Retina (tissue), 1 donor: ENCODE results near the gene ZNF544.
A peak's percentile ranks its signal among the peaks of the same experiment; 100 is the strongest.
"Not testable (repeated sequence)": the region's sequence is repeated elsewhere in the genome, so short reads cannot be mapped to it uniquely, and the experiment has no call there.

Experiments used
- DNase-seq: peaks from one replicate; pipeline ENCODE4 v3.0.0-alpha.2; 2016

The ZNF544 gene

DNA sequence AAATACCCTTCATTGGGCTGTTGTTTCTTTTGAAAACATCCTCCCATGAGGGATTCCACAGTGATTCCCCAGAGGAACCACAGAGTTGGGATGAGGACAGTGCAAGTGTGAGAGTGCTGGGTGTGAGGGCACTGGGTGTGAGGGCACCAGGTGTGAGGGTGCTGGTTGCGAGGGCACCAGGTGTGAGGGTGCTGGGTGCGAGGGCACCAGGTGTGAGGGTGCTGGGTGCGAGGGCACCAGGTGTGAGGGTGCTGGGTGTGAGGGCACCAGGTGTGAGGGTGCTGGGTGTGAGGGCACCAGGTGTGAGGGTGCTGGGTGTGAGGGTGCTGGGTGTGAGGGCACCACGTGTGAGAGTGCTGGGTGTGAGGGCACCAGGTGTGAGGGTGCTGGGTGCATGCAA, 29.5 kb downstream of the ZNF544 start:
- DNase-seq = not testable (repeated sequence)

DNA sequence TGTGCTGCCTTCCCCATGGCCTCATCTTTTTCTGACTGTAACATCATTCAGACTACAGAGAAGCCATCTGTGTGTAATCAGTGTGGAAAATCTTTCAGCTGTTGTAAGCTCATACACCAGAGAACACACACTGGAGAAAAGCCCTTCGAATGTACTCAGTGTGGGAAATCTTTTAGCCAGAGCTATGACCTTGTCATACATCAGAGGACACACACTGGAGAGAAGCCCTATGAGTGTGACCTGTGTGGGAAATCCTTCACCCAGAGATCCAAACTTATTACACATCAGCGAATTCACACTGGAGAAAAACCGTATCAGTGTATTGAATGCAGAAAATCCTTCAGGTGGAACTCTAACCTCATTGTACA, 32.9 kb downstream of the ZNF544 start:
- DNase-seq = no peak

DNA sequence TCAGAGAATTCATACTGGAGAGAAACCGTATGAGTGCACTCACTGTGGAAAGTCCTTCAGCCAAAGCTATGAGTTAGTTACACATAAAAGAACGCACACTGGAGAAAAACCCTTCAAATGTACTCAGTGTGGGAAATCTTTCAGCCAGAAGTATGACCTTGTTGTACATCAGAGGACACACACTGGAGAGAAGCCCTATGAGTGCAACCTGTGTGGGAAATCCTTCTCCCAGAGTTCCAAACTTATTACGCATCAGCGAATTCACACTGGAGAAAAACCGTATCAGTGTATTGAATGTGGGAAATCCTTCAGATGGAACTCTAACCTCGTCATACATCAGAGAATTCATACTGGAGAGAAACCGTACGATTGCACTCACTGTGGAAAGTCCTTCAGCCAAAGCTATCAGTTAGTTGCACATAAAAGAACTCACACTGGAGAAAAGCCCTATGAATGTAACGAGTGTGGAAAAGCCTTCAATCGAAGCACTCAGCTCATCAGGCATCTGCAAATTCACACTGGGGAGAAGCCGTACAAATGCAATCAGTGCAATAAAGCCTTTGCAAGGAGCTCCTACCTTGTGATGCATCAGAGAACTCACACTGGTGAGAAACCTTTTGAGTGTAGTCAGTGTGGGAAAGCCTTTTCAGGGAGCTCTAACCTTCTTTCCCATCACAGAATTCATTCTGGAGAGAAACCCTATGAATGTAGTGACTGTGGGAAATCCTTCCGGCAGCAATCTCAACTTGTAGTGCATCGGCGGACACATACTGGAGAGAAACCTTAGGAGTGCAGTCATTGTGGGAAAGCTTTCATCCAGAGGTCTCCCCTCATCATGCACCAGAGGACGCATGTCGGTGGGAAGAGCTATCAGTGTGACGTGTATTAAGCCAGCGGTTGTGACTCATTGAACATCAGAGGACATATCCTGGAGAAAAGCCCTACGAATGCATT, 33.5 kb downstream of the ZNF544 start:
- DNase-seq = no peak

DNA sequence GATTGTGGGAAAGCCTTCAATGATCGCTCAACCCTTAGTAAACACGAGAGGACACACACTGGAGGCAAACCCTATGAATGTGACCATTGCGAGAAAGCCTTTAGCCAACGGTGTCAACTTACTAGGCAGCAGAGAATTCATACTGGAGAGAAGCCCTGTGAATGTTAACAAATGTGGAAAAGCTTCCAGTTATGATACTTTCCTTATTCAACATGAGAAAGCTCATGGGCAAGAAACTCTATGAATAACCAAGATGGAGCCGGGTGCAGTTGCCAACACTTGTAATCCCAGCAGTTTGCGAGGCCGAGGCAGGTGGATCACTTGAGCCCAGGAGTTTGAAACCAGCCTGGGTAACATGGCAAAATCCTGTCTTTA, 34.2 kb downstream of the ZNF544 start:
- DNase-seq = no peak

DNA sequence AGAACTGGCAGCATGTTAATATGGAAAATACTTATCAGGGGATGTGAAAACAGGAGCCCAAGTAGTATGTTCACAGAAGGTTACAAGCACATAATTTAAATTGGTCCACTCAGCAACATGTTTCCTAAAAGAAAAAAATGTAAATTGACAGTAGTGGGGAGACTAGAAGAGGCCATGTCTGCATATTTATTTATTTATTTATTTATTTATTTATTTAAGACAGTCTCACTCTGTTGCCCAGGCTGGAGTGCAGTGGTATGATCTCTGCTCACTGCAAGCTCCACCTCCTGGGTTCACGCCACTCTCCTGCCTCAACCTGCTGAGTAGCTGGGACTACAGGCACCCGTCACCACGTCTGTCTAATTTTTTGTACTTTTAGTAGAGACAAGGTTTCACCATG, 36.4 kb downstream of the ZNF544 start:
- no peak for DNase-seq

DNA sequence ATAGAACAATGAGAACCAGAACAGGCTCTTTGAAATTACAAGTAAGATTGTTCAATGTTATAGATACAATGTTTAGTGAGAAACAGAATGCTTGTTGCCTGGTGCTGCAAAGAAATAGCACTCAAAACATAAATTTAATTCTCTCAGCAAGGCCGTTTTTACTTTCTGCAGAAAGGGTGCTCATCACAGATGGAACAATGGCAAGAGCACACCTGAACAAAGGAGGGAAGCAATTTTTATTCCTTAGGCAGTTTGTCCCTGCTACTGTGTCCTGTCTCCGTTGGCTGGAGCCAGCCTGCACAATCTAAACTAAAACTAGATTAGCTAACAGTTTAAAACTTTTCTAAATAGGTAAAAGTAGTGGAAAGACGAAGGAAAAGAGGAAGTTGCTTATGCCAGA, 39.6 kb downstream of the ZNF544 start:
- no peak for DNase-seq

DNA sequence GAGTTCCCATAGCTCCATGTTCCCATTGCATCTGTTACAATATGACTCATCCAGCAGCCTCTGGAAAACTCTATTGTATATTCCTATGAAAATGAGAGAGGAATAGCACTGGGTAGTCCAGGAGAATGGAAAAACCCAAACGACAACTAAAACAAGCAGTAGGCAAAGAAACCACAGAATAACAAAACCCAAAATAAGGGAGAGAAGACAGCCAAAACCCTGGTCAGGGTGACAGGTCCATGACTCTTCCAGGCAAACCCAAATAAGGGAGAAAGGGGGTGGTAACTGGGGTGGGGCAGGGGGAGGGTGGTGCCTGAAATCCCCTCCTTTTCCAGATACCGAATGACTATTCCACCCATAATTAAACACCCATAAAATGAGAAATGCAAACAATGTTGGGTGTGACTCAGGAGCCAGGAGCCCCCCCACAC, 46.1 kb downstream of the ZNF544 start:
- no peak for DNase-seq

DNA sequence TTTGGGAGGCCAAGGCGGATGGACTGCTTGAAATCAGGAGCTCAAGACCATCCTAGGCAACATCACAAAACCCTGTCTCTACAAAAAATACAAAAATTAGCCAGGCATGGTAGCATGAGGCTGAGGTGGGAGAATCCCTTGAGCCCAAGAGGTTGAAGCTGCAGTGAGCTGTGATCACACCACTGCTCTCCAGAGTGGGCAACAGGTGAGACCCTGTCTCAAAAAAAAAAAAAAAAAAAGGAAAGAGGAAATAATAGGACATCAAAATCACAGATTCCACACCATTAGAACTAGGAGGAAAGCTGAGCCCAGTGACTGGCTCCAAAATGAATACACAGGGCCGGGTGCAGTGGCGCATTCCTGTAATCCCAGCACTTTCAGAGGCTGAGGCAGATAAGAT, 46.9 kb downstream of the ZNF544 start:
- no peak for DNase-seq

DNA sequence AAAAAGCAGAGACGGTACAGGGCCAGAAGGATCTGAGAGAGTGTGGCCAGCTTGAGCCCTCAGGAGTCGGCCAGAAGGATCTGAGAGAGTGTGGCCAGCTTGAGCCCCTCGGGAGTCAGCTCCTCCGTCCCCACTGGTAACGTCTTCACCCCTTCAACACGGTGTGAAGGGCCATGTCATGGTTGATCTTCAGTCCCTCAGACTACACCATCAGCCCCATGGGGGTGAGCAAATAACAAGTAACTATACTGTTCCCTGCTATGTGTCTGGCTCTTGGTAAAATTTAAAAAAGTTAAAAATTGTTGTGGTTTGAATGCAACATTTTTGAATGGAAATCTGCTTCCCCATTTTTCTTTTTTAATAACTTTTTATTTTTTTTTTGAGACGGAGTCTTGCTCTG, 48.5 kb downstream of the ZNF544 start:
- DNase-seq = no peak

DNA sequence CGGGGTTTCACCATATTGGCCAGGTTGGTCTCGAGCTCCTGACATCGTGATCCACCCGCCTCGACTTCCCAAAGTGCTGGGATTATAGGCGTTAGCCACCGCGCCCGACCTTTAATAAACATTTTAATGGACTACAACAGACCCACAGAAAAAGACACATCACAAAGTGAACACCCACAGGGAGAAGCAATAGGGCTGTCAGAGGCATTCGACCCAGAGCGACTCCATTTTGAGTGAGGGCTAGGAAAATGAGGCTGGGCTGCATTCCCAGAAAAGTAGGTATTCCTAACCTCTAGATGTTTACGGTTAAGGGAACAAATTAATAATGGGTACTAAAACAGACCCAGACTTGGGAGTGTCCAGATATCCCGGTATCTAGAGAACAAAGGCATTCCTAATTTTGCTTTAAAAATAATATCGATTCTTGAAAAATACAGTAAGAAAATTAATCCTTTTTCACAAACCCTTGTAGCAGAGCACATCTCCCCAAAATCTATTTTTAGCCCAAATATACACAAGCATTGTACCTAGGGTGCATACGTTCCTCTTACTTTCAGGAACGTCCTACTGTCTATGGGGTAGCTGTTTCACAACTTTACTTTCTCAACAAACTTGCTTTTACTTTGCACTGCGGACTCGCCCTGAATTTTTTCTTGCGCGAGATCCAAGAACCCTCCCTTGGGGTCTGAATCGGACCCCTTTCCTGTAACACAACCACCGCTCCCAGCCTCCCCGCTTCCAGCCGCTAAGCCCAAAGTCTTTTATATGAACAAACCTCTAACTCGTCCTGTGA, 49.2 kb downstream of the ZNF544 start:
- no peak for DNase-seq

DNA sequence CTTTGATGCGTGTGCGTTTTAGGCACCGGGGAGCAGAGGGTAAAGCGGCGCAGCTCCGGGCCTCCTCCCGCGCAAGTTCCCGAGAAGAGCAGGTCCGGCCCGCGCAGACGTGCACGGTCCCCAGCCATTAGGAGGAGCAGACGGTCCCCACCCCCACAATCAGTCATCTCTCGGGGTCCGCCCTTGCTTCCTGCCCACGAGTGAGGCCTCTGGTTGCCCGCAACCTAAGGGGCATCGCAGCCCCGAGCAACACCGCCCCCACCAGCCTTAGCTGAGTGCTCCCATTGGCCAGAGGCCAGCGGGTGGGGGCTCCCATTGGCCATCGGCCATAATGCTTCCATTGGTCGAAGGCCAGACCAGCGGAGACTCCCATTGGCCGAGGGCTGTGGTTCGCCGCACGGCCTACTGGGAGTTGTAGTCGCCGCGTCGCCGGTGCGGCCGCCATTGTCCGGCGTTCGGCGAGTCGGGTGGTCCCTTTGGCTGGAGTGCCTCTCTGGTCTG, 49.9 kb downstream of the ZNF544 start, which contains the start of gene ZNF8:
TSS of gene ZNF8 (plus strand) at position 415 of the 501 bp plus-strand sequence. CDS start 127 bp downstream, outside the sequence.
- peak; percentile 97 for DNase-seq

DNA sequence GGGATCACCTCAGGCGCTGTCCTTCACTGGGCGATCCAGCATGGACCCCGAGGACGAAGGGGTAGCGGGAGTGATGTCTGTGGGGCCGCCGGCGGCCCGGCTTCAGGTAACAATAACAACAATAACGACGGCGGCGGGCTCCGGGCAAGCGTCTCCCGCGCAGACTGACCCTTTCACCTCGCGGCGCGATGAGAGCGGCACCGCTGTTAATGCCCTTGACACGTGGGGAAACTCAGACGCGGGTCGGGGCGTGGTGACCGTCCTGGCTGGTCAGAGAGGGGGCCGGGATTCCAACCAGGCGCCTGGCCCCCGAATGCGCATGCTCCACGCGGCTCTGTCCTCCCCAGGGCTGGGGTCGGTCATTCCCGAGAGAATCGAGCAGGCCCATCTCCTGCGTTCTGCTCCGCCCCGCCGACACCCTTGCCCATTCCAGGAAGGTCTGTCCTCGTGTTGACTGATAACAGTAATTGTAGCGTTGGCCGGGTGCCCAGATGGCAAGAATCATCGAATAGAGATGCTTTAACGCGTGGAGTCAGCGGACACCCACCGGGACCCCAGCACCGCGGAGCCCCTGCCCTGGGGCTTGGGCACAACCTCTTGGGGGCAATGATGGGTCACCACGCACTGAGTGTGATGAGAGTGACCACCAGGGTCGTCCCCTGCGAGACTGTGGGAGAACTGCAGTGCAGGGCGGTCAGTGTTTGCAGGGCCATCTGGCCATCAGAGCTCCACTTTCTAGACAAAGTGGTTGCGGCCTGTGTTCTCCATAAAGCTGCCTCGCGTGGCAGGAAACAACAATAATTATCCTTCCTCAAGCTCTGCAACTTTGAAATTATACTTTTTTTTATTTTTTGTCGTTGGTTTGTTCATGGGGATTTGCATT, 50.6 kb downstream of the ZNF544 start:
- DNase-seq = no peak

DNA sequence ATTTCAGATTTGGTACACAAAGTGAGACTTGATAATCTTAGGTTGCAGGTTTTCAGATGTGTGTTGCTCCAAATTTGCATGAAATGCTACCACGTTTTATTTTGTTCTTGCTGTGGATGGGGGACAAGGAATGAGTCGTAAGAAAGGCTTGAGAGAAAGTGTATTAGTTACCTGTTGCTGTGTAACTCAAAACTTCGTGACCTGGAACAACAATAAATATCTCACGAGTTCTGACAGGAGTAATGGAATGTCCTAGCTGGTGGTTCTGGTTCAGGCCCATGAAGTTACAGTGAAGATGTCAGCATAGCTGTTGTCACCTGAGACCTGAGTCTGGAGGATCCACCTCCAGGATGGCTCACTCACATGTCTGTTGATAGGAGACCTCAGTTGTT, 51.2 kb downstream of the ZNF544 start:
- DNase-seq = no peak

DNA sequence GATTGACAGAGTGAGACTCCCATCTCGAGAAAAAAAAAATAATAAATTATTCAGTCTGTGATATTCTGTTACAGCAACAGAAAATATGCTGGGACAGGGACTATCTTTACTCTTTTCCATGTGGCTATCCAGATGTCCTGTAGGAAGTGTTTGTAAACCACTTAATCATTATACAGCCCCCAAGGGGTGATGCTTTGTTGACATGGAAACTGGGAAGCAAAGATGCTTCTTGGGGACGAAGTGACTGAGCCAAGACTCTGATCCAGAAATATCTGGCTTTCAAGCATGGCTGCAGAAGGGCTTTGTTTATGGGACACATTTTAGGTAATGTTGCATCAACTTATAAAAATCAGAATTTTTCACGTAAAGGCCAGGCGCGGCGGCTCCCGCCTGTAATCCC, 55.5 kb downstream of the ZNF544 start:
- DNase-seq = no peak

DNA sequence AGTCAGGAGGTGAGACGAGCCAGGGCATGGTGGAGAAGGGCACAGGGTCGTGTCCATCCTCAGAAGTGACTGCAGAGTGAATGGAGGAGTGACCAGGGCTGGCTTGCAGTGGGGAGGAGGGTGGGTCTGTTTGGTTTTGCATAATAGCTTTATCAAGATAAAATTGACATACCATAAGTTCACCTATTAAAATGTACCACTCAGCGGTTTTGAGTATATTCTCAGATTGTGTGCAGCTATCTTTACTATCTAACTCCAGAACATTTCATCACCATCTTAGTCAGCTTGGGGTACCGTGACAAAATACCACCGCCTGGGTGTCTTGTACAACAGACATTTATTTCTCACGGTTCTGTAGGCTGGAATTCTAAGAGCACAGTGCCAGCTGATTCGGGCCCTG, 63.2 kb downstream of the ZNF544 start:
- DNase-seq = no peak

DNA sequence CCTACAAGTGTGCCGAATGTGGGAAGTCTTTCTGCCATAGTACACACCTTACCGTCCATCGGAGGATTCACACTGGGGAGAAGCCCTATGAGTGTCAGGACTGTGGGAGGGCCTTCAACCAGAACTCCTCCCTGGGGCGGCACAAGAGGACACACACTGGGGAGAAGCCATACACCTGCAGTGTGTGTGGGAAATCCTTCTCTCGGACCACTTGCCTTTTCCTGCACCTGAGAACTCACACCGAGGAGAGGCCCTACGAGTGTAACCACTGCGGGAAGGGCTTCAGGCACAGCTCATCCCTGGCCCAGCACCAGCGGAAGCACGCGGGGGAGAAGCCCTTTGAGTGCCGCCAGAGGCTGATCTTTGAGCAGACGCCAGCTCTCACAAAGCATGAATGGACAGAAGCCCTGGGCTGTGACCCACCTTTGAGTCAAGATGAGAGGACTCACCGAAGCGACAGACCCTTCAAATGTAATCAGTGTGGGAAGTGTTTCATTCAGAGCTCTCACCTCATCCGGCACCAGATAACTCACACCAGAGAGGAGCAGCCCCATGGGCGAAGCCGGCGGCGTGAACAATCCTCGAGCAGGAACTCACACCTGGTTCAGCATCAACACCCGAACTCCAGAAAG, 66.1 kb downstream of the ZNF544 start:
- DNase-seq = no peak

DNA sequence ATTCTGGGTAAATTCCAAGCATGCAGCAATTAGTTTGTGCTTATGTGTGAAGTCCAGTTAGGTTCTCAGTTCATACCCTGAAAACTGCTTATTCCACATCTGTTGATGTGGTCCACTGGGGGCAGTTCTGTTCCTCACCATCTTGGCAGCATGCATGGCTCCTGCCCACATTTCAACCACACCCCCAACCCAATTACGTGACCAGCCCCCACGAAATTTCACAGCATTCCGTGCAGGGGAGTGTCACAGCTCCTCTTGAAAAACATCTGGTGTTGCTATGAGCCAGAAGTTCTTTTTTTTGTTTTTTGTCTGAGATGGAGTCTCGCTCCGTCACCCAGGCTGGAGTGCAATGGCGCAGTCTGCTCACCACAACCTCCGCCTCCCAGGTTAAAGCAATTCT, 67.4 kb downstream of the ZNF544 start:
- DNase-seq = no peak

DNA sequence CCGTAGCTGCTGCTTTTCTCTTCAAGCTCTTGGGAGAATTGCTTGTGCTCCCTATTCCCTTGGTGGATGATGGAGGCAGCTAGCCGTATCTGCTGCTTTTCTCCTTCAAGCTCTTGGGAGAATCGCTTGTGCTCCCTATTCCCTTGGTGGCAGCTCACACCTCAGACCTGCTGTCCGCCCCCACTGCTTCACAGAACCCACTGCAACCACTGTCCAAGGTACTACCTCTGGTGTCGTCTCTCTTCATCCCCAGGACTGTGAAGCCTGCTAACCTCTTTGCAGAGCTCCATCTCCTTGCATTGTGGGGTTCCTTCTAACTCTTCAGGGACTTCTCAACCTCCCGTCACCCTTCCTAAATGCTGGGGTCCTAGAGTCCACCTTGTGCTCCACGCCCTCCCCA, 71.9 kb downstream of the ZNF544 start:
- no peak for DNase-seq

DNA sequence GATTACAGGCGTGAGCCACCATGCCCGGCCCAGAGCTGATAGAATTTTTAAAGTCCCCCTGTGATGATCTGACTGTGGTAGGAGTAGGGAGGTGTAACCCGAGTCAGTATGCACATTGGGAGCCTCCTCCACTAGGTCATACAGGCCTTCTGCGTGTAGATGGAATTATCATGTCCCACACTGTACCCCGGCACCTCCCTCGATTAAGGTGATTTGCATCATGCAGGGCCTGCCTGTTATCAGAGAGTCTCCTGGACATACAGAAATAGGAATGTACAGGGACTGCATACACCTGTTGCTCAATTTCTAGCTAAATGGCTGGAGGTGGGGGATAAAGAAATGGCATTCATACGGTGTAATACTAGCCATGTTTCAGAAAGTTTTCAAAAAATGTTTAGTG, 75.5 kb downstream of the ZNF544 start:
- DNase-seq = no peak

DNA sequence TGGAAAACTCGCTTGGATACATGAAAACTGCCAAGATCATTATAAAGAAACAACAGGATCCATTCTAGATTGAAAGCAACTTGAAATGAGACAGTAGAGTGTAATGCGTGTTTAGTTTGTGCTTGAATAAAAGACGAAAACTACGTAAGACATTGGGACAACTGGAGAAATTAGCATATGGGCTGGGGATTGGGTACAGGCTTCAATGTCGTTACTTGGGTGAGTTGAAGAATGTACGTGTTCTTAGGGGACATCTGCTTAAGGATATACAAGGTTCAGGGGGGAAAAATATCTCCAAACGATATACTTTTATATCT, 76.0 kb downstream of the ZNF544 start:
- no peak for DNase-seq

DNA sequence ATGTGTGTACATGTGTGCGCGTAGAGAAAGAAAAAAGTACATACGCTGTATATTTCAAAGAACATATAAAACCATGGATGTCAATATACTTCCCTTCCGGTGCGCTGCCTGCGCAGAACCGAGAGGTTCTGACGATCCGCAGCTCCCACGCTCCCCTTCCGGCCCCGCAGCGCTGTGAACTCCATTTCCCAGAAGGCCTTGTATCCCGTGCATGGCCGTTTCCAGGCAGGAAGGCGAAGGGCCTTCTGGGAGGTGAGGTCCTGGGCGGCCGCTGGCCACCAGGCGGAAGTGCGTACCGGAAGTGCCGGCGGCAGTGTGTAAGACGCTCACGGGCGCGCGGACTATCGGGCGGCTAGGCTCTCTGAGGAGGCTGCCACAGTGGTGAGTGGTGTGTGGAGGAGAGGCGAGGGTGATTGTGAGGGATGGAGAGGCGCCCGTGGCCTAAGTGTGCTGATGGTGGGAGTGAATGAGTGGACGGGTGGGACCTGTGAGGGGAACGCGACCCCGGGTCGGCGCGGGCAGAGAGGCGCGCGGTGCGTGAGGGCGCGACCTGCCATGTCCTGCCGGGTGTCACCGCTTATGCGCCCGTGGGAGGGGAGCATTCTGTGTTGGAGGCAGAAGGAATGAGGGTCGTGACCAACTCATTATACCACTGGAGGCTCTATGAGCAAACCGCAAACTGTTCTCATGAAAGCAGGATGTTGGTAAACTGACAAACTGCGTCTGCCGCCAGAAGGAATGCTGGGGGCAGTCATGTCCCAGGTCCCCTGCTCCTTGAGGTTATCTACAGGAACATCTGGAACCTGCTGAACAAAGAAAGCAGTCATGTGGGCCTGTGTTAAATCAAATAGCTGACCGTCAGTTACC, 76.6 kb downstream of the ZNF544 start, which contains the start of gene ERVK3-1:
TSS of gene ERVK3-1 (plus strand) at position 313 of the 867 bp plus-strand sequence. CDS start 6,792 bp downstream, outside the sequence.
- peak; percentile 95 for DNase-seq
